GM06990 (cell line): ENCODE results near the gene IKZF4.

Source experiments
- DNase-seq: peaks from one replicate; pipeline ENCODE4 v3.0.0-alpha.2; 2011; ENCODE audit not compliant: insufficient read length; ENCODE audit errors: extremely low read depth
- H3K27me3 ChIP-seq: replicated peaks from 2 replicates; pipeline ENCODE4 v1.6.0; 2011; ENCODE audit warnings: low read length; ENCODE audit not compliant: control insufficient read depth, insufficient read depth
- H3K36me3 ChIP-seq: 2 replicates; pipeline ENCODE4 v1.5.1; 2011; ENCODE audit warnings: low read length; ENCODE audit not compliant: control insufficient read depth, insufficient read depth
- H3K4me3 ChIP-seq: replicated peaks from 2 replicates; pipeline ENCODE4 v1.5.1; 2011; ENCODE audit warnings: low read depth, mild to moderate bottlenecking, control low read depth, low read length
- TF ChIP-seq, protein P1 (sequence below): IDR thresholded peaks from 2 replicates; pipeline ENCODE4 v1.5.1; 2011; ENCODE audit warnings: low read length, control low read depth, mild to moderate bottlenecking, inconsistent platforms; ENCODE audit not compliant: insufficient read depth, poor library complexity, severe bottlenecking

Gene IKZF4

DNA sequence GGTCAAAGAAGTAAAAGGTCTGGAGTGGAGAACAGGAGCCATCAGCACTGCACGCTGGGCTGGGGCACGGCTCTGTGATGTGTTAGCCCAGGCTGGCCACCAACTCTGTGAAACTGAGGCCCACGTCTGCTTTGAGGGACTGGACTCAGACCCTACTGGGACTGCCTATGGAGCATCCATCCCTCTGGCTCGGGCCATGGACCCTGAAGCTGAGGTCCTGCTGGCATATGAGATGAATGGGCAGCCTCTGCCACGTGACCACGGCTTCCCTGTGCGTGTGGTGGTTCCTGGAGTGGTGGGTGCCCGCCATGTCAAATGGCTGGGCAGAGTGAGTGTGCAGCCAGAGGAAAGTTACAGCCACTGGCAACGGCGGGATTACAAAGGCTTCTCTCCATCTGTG is 16.6 kb upstream of the IKZF4 start:
- no peaks in the 10 kb centered on the region for H3K27me3 ChIP-seq
- DNase-seq, result no peak
- H3K36me3 ChIP-seq, result peaks cover 9% of the 10 kb centered on the region
- H3K4me3 ChIP-seq, result no peak overlapping the region
- TF ChIP-seq, protein P1, sequence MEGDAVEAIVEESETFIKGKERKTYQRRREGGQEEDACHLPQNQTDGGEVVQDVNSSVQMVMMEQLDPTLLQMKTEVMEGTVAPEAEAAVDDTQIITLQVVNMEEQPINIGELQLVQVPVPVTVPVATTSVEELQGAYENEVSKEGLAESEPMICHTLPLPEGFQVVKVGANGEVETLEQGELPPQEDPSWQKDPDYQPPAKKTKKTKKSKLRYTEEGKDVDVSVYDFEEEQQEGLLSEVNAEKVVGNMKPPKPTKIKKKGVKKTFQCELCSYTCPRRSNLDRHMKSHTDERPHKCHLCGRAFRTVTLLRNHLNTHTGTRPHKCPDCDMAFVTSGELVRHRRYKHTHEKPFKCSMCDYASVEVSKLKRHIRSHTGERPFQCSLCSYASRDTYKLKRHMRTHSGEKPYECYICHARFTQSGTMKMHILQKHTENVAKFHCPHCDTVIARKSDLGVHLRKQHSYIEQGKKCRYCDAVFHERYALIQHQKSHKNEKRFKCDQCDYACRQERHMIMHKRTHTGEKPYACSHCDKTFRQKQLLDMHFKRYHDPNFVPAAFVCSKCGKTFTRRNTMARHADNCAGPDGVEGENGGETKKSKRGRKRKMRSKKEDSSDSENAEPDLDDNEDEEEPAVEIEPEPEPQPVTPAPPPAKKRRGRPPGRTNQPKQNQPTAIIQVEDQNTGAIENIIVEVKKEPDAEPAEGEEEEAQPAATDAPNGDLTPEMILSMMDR, result no peak

DNA sequence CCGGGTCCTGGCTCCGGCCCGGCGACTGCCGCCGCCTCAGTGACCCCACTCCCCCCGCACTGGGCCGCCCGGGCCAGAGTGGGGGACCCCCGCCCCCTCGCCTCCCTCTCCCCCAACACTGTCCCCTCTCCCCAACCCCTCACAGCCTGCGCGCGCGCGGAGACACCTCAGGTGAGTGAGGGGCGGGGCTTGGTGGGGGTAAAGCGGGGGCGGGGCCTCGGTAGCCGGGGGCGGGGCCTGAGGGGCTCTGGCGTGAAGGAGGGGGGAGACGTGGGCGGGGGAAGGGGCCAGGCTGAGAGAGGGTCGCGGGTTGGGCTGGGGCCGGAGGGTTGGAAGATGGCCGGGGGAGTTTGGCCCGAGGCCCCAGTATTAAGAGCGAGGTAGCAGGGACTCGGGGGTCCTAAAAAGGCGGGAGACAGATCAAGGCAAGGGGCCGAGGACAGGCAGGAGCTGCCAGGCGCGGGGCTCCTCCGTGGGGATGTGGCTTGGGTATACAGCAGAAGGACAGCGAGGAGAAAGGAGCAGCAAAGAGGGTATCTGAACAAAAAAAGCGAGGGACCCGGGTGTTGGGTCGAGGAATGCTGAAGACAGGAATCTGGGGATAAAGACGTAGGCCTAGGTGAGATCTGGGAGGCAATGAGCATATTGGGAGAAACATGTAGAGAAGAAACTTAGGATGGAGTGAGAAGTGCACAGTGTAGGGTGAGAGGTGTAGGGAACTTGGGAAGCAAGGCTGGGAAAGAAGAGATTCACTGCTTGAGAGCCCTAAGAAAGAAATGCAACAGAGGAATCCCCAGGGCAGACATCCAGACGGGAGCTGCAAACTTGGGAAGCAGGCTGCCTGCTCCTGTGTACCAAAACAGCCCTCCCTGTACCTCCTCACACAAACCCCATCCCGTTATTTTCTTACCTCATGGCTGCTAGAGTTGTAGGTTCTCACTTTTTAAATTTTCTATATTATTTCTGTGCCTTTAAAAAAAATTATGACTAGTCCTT is 13.0 kb upstream of the IKZF4 start:
- Histone ChIP-seq H3K4me3 (peak overlapping the region; percentile 75), H3K36me3 (peaks cover 4% of the 10 kb centered on the region), H3K27me3 (no peaks in the 10 kb centered on the region)
- peak; percentile 54 for DNase-seq
- TF ChIP-seq, protein P1, result no peak

DNA sequence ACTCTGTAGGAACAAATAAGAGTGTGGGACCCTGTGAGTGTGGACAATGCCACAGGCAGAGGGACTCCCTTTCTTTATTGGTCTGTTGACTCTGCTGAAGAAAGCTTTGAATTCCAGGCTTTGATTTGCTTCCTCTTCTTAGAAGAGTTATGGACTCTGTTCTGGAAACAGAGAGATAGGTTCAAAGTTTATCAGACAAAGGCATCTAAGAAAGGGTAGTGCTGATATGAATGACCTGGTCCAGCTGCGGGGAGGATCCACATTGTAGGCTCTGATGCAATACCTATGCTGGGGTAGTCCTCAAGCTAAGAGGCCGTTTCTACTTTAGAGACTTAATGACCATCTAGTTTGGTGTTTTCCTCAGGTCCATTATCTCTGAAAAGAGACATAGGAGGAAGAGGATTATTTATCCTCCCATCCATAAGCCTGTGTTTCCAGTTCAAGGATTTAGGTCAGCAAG is 10.7 kb upstream of the IKZF4 start:
- TF ChIP-seq, protein P1, result no peak
- no peak overlapping the region for H3K4me3 ChIP-seq
- no peaks in the 10 kb centered on the region for H3K27me3 ChIP-seq
- no peak for DNase-seq
- no peaks in the 10 kb centered on the region for H3K36me3 ChIP-seq

DNA sequence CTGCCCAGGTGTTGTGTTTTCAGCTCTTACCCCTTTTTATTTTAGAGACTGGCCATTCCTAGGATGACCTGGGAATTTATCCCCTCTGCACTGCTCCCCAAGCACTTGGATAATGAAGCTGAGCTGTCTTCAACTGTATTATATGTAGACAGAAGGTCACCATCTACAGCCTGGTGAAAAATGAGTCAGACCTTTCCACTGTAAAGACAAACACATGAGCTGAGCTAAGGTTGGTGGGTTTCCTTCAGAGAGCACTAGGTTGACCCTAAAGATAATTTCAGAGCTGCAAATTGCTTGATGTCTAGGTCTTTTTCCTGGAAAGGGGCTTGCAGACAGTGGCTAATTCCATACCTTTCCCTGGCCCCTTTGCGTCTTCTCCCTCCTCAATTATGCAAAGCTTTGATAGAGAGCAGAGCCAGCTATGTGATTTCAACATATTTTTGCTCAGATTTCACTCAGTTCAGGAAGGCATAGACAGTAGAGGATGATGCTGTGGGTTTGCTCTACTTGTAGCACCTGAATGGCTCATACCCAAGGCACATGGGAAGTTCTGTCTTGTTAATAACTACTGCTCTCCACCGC is 9.2 kb upstream of the IKZF4 start:
- no peaks in the 10 kb centered on the region for H3K27me3 ChIP-seq
- no peak for DNase-seq
- H3K36me3 ChIP-seq, result no peaks in the 10 kb centered on the region
- TF ChIP-seq, protein P1, result no peak
- no peak overlapping the region for H3K4me3 ChIP-seq

DNA sequence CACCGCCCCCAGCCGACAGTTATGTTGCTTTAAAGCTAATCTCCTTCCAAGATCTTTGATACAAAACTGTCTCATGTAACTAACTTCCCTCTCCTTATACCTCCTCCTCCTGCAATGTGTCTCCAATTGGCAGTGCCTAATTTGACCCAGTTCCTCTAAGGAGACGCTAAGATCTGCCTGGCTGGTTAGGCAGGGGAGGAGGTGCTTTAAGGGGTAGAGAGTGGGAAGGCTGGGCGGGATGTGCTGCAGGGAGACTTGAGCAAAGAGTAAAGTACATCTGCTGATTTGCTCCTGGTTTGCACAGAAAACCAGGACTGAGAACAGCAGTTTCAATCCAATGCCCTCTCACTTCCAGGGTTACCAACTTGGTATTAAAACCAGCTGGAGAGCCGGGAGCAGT is 7.4 kb upstream of the IKZF4 start:
- H3K36me3 ChIP-seq, result no peaks in the 10 kb centered on the region
- H3K4me3 ChIP-seq, result no peak overlapping the region
- TF ChIP-seq, protein P1, result no peak
- no peak for DNase-seq
- no peaks in the 10 kb centered on the region for H3K27me3 ChIP-seq
